HG03571 (cell line): ENCODE data around the gene PDE9A.
"Not testable (repeated sequence)": the region's sequence is repeated elsewhere in the genome, so short reads cannot be mapped to it uniquely, and the experiment has no call there.

Experiments
- ATAC-seq: cut with Tn5 transposase; IDR thresholded peaks from one replicate; pipeline ENCODE4 v1.9.1; 2021; ENCODE audit not compliant: unreplicated experiment

Gene PDE9A

DNA sequence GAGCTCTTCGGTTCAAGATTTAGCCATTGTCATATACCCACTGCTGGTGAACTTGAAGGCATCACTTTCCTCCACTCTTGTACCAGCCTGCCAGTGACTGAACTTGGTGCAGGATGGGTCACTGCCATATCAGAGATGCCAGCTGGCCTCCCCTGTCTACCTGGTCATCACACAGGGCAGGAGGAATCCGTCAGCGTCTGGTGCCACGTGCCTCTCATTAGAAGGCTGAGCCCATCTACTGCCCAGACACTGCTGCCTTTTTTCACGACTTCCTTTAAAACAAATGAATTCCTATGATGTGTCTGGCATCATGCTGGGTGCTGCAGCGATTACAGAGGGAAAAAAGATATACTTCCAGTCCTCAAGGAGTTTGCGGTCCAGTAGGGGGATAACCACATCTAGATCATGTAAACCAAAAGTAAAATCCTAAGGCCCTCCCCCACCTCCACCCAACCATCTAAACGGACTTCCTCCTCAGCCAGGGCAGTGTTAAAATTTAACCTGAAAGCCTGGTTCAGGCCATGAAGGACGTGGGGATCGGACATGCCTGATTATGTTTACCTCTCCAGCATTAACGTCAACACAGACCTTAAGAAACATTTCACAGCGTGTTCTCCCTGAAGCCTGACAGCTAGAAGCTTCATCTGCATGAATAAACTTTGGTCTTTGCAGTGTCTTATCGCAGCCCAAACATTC is 29.2 kb upstream of the PDE9A start:
- no peak for ATAC-seq

DNA sequence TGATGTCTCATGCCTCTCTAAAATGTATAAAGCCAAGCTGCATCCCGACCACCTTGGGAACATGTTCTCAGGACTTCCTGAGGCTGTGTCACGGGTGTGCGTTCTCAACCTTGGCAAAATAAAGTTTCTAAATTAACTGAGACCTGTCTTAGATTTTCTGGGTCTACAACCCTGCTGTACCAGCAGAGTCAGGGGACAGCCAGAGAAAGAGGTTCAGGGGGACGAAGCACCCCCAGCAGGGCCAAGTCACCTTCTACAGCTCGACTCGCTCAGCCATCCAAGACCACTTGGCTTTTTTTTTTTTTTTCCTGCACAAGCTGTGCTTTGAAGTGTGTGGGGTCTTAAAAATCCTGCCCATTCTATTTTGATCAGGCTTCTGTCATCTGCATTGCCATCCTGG is 28.5 kb upstream of the PDE9A start:
- no peak for ATAC-seq

DNA sequence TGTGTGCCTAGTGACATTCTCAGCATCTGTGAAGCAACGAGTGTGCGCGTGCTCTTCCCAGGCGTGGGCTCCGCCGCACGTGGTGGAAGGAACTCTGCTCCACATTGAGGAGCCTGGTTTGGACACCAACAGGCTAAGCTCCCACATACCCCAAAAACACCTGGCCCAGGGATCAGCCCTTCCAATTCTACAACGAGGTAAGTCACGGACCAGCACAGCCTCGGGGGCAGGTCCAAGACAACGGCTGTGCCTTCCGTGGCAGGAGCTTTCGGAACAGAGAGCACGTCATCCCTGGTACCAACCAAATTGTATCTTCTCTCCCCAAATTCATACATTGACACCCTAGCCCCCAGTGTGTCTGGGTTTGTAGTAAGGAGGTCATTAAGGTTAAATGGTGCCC is 27.2 kb upstream of the PDE9A start:
- ATAC-seq = no peak

DNA sequence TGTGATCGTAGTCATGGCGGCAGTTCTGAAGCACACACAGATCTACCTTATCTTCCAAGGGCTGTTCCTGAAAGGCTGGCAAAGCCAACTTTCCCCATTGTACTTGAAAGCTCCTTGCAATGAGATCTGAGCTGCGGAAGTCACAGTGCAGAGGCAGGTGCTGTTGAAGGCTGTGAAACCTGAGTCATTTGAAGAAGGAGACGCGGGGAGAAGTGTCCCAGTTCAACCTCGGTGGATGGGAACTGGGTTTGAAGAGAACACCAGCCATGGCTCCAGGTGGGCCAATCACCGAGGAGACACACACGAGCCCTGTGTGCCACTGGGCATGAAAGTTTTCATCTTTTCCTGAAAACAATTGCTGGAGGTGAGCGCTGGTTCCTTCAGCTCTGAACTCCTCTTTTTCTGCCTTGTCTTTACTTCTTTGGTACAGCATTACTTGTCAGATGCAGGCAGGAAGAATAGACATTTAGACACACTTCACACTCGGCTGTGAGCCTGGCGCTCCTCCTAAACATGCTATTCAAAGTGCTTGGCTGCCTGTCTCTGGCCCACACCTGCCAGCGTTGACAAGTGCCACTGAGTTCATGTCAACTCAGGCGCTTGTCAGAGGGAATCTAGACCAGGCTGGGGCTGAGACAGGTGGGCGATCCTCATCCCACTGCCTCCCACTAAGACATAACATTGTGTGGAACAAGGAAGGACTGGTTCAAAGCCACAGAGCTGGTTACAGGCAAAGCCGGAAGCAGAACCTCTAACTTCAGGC is 25.7 kb upstream of the PDE9A start:
- no peak for ATAC-seq

DNA sequence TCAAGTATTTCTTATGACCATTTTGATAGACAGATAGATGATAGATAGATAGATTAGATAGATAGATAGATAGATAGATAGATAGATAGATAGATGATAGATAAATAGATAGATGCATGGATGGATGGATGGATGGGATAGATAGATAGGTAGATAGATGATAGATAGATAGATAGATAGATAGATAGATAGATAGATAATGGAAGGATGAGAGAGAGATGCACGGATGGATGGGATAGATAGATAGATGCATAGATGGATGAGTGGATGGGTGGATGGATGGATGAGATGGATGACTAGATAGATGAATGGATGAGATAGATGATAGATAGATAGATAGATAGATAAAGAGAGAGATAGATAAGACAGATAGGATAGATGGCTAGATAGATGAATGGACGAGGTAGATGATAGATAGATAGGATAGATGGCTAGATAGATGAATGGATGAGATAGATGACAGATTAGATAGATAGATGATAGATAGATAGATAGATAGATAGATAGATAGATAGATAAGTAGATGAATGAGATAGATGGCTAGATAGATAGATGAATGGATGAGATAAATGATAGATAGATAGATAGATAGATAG is 24.9 kb upstream of the PDE9A start:
- not testable (repeated sequence) for ATAC-seq

DNA sequence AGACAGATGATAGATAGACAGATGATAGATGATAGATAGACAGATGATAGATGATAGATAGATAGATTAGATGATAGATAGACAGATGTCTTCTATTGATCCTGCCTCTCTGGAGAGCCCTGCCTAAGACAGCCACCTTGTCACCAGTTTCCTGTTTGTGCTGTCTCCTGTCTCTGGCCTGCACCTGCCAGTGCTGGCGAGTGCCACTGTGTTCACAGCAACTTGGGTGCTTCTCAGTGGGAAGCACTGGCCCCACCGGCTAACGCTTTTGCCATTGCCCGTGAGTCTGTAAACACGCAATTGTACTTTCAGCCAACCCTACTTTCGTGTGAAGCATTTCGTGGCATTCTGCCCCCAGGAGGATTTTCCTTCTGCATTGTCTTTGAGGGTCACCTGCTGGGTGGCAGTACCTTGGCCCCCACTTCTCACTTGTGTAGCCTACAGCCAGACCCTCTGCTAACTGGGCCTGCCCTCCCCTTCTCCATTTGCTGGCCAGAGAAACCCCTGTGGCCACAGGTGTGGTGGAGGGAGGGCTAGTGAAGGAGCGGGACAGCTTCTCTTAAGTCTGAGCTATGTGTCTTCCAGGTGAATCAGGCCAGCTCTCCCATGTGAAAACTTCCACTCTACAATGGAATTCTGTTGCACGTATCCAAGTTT is 23.4 kb upstream of the PDE9A start:
- no peak for ATAC-seq

DNA sequence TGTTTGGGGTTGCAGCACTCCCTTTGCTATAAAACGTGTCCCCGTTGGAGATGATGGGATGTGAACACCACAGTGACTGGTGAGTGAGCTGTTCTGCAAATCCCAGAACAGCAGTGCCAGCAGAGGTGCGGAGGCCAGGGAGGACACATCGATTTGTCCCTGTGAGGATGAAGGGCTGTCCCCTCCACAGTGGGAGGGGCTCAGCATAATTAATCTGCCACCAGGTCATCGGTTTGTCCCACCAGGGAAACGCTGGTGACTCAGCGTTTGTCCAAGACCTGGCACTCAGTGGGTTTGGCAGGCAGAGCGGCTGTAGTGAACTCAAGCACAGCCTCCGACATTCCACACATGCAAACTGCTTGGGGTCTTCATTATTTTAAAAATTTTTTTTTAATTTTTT is 22.8 kb upstream of the PDE9A start:
- ATAC-seq = no peak

DNA sequence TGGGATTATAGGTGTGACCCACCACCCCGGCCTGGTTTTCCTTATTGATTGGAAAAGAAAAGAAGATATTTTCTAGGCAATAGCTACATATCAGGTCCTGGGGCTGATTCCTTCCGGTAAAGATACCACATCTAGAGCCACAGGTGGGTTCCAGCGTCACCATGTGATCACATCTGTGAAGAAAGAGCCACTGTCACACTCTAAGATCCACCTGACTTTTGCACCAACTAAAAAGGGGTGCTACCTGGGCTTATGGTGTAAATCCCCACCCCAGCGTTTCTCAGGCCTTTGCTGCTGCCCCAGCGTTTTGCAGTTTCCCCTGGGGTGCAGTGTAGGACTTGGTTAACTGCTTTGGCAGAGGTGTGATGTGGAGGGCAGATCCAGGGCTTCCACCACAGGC is 22.3 kb upstream of the PDE9A start:
- no peak for ATAC-seq

DNA sequence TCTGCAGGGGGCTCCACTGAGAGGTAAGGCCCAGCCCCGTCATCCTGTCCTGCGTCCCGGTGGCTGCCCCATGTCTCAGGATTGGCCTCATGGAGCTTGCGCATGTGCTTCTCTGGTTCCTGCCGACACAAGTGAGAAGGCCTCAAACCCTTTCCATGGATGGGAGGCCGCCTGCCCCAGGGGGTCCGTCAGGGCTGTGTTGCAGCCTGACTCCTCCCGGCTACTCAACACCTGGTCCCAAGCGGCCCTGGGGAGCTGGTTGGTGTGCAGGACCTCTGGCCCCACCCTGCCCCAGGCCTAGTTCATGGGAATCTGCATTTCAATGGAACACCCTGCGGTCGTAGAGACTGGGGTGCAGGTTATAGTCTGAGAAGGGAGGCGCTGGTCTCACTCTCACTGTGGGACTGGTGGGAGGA is 21.1 kb upstream of the PDE9A start:
- ATAC-seq = no peak

DNA sequence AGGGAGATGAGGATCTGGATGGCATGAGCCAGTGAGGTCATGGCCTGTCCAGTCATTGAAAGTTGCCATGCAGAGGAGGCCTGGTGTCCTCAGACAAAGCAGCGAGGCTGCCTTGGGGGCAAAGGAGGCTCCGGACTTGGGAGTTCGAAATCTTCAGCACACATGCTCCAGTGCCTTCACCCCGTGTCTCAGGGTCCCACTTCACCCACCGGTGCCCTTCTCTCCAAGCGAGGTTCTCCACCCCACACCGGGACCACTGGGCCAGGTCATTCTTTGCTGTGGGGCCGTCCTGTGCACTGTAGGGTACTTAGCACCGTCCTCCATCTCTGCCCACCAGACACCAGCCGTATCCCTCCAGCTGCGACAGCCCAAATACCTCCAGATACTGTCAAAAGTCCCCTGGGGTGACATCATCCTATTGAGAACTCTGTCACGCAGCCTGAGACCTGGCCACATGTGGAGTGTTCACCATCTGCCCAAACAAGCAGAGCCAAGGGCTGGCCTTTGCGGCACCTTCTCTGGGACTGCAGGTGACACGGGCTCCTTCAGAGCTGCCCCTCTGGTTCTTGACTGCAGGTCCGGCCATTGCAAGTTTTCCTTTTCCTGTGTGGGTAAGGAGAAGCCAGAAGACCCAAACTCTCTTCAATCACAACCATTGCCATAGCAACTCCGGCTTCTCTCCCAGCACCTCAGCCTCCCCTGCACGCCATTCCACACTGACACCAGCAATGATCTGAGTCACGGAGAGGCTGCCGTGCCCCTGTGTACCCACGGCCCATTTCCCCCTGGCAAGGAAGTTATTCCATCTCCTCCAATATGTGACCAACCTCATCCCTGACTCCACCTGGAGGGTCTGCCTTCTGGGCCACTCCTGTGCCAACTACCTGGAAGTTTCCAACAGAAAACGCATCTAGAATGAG is 20.4 kb upstream of the PDE9A start:
- no peak for ATAC-seq

DNA sequence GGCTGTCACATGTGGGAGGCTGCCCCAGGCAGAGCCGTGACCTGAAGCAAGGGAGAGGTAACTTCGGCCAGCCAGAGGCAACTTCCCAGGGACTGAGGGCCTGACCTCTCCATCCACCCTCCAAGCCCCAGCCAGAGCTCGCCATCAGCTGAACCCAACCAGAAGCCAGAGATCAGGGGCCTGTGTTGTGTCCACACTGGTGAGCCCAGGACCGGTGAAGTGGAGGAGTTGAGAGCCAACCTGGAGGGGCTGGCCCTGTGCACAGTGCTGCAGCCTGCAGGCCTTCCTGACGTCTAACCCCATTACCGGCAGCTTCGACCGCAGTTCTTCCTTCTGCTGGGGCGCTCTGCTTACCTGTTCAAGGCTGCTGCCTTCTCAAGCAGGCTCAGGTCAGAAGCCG is 19.6 kb upstream of the PDE9A start:
- no peak for ATAC-seq

DNA sequence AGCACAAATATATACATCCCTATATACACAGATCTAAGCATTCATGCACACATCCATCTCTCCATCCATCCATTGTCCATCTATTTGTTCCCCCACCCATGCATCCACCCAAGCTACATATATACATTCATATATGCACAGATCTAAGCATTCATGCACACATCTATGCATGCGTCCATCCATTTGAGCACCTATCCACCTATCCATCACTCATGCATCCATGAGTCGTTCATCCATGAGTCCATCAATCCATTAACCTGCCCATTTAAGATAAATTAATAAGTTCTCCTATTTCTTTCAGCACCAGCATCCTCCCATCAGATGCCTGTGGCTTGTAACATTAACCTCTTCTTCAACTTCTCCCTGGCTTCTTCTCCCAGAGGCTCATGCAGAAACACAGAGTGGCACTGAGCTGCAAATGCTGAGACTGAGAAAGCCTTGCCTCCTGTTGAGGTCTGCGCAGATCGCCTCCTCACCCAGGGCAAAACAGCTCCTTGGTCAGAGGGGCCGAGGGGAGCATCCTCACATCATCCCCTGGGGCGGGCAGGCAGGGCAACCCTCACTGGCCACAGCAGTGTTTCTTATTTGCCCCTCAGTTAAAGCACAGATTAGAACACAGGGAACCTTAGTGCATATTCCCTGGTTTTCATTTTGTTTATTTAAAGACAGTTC is 17.4 kb upstream of the PDE9A start:
- no peak for ATAC-seq

DNA sequence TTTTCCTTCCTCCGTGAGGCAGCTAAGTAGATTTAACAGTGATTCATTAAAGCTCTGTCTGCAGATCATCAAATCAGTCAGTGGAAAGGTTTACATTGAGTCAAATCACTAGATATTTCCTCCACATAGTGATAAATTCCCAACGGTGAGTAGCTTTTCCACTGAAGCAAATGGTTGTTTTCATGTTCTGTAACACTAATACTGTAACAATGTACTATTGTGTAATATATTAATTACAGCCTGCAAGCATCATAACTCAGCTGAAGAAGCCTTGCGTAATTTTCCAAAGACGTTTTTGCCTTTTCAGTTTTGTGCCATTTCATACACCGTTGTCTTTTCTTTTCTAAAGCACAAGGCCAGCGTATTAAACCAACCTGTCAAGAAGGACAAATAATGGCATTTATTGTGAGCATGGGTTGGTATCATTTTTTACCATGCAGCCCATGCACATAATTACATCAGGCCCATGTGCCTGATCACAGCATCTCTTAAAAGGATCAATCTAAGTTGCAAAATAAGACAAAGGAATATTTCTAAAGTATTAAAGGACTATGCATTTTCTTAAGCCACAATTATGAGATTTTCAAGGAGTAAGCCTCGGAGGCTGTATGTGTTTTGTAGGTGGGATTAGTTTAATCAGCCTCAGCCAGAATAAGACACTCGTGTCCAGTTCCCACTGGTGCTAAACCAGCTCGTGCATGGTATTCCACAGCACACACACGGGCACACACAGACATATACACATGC is 16.7 kb upstream of the PDE9A start:
- no peak for ATAC-seq

DNA sequence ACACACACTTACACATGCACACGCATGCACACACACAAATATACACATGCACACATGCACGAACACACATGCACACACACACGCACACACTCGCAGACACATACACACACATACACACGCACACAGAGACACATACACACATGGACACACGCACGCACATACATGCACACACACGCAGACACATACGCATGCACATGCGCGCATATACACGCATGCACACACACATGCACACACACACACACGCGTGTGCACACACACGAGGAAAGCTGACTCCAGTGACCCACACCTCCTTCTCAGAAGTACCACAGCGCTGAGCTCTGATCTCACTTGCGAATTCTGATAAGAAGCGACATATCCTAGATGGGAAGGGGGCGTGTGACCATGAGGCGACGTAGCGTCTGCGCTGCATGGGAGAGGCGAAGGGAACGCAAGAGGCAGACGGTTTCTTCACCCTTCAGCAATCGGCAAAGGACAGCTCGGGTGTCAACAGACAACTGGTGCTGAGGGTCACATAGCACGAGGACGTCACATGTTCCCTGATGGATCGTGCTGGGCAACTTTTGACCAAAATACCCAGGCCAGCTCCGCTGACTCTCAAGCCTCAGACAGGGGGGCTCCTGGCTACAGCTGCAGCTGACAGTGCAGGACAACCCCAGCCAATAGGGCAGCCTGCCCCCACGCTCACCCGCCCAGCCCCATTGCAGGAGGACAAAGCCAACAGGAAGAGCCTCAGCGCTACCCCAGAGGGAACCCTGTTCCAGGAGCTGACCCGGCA is 16.0 kb upstream of the PDE9A start:
- no peak for ATAC-seq

DNA sequence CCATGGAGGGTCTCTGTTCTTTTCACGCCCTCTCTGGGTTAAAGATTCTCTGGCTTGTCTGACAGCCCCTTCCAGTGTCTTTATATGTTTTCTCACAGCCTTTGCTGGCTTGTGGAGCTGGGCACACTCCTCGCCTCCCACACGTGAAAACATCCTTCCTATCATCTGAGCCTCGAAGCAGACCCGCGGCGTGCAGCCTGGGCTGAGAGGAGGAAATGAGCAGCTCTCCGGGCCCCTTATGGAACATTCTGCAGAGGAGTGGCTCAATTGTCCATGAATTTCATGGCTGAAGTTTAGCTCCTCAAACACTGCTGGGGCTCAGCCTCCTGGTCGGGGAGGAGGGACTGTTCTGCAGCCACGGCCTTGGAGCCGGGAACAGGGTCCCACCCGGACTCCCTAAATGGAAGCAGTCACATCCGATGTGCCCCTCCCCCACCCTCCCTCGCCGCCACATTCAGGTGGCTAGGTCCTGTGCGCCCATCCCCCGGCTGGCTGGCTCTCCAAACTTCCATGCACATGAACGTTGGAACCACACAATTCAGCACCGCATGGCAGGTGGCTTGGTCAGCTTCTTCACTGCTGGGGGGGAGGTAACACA is 15.1 kb upstream of the PDE9A start:
- ATAC-seq = no peak

DNA sequence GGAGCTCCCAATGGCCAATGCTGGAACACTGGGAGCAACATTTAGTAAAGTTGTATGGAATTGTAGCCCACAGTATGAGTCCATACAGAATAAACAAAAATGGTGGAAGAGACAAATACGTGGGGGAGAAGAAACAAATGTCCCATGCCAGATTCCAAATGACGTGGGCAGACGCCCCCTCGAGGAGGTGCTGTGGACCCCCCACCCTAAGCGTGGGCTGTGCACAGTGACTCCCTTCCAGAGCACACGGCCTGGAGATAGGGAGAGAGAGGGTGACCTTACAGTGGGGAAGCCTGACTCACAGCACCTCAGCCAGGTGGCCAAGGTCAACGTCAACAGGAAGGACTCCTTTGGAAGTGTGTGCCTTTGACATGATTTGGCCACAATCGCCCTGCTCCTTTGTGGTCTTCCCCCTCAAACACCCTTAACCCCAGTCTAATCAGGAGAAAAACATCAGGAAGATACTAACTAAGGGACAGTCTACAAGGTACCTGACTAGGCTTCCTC is 13.7 kb upstream of the PDE9A start:
- ATAC-seq = no peak

DNA sequence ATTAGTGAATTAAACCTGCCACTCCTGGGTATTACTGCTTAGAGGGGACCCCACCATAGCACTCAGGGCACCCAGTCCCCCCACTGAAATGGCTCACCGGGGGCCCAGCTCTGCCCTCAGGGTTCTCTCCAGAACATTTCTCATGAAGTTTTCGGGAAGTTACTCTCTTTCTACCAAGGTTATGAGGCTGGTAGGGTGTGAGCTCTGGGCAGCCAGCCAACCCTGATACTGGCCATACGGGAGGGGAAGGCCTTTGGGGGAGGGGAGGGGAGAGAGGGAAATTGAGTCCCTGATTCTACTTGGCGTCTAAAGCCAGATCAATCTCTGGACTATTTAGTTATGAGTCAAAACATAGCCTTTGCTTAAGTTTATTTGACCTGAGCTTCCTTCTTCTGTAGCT is 12.9 kb upstream of the PDE9A start:
- ATAC-seq = no peak
